HUES48 (cell line): Measurements from ENCODE around the gene TANC1.

ENCODE experiments used
- H3K27ac ChIP-seq: one replicate; pipeline ENCODE4 v1.7.0; 2013; ENCODE audit warnings: low read depth, low read length, inconsistent platforms
- H3K27me3 ChIP-seq: 2 replicates; pipeline ENCODE4 v1.6.1; 2013; ENCODE audit warnings: mild to moderate bottlenecking, low read length; ENCODE audit not compliant: control insufficient read depth, insufficient read depth
- H3K36me3 ChIP-seq: 2 replicates; pipeline ENCODE4 v1.6.1; 2013; ENCODE audit warnings: low read length; ENCODE audit not compliant: control insufficient read depth, insufficient read depth
- H3K4me1 ChIP-seq: 2 replicates; pipeline ENCODE4 v1.6.1; 2013; ENCODE audit warnings: mild to moderate bottlenecking, low read length; ENCODE audit not compliant: control insufficient read depth, insufficient read depth
- H3K4me3 ChIP-seq: 2 replicates; pipeline ENCODE4 v1.5.1; 2013; ENCODE audit warnings: mild to moderate bottlenecking, low read depth, low read length
- H3K9ac ChIP-seq: 2 replicates; pipeline ENCODE4 v1.6.1; 2013; ENCODE audit warnings: mild to moderate bottlenecking, low read depth, low read length, moderate library complexity
- H3K9me3 ChIP-seq: 2 replicates; pipeline ENCODE4 v1.6.1; 2013; ENCODE audit warnings: low read length; ENCODE audit not compliant: control insufficient read depth, insufficient read depth

TANC1 gene

DNA sequence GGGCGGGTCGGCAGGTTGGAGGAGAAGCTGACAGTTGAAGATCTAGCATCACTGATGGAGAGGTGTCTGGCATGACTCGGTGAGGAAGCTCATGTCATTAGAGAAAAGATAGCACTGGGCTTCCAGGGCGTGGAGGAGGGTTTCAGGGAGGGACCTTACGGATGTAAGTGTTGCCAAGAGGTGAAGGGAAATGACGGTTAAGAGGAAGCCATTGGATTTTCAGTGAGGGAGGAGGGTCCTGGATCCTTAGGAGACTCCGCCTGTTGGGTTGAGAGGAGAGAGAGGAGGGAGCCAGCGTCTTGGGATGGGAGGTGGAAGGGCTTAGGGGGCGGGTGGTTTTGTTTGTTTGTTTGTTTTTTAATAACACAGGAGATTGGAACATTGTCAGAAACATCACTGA, 214.9 kb downstream of the TANC1 start:
- Histone ChIP-seq H3K4me1 (no peaks in the 10 kb centered on the region), H3K36me3 (no peaks in the 10 kb centered on the region), H3K27me3 (no peaks in the 10 kb centered on the region), H3K27ac (no peak overlapping the region), H3K9ac (no peak overlapping the region), H3K9me3 (no peaks in the 10 kb centered on the region), H3K4me3 (no peak overlapping the region)

DNA sequence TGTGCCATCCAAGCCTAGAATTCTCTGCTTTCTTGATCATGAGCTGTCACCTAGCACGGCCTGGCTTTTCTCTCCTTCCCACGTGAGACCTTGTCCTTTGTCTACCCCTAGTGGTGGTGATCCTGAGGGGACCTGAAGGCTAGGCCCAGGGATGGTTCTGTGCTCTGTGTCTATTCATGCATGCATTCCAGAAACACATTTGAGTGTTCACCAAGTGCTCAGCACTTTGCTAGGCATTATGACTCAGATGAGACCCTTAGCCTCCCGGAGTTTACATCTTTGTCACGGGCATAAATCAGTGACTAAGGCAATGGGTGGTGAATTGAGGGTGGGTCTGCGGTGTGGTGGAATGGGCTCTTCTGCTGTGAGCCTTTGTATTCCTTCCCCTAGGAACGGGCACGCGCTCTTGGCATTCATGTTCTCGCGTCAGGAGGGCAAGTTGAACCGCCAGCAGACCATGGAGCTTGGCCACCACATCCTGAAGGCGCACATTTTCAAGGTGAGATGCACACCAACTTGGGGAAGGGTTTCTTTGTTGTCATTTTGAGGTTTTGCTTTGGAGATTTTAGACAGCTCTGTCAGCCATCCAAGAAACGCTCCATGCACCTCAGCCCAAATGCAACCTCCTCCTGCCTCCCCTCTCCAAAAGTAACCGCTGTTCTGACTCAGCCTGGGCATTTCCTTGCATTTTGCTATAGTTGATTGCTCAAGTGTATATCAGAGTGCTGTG, 217.1 kb downstream of the TANC1 start:
- H3K36me3 ChIP-seq: no peaks in the 10 kb centered on the region
- no peaks in the 10 kb centered on the region for H3K4me1 ChIP-seq
- no peak overlapping the region for H3K27ac ChIP-seq
- H3K4me3 ChIP-seq: no peak overlapping the region
- no peak overlapping the region for H3K9ac ChIP-seq
- no peaks in the 10 kb centered on the region for H3K27me3 ChIP-seq
- no peaks in the 10 kb centered on the region for H3K9me3 ChIP-seq

- Histone ChIP-seq H3K4me1 (no peaks in the 10 kb centered on the region), H3K9ac (no peak overlapping the region), H3K36me3 (no peaks in the 10 kb centered on the region), H3K27ac (no peak overlapping the region), H3K9me3 (no peaks in the 10 kb centered on the region), H3K4me3 (no peak overlapping the region), H3K27me3 (no peaks in the 10 kb centered on the region)
Observed at GRCh38 chr2:159186462-159186861, 218.0 kb downstream of the TANC1 start.

DNA sequence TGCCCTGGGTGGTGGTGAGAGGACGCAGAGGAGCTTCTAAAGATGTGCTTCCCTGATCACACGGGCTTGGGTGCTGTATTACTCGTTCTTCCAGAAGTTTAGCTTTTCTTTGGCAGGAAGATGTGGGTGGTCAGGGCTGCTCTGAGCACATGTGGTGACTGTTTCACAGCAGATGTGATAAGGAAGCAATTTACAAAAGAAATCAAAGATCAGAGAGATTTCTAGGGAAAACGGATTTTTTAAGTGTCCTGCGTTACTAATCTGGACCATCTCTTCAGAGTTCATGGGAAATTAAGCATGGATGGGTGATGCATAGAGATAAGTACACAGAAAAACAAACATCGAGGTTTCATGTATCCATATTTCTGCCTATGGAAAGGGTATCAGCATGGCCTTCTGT, 218.7 kb downstream of the TANC1 start:
- no peak overlapping the region for H3K9ac ChIP-seq
- H3K4me3 ChIP-seq: no peak overlapping the region
- no peaks in the 10 kb centered on the region for H3K27me3 ChIP-seq
- no peaks in the 10 kb centered on the region for H3K4me1 ChIP-seq
- H3K9me3 ChIP-seq: no peaks in the 10 kb centered on the region
- no peaks in the 10 kb centered on the region for H3K36me3 ChIP-seq
- H3K27ac ChIP-seq: no peak overlapping the region

- no peak overlapping the region for H3K4me3 ChIP-seq
- no peak overlapping the region for H3K9ac ChIP-seq
- no peaks in the 10 kb centered on the region for H3K9me3 ChIP-seq
- H3K4me1 ChIP-seq: no peaks in the 10 kb centered on the region
- H3K36me3 ChIP-seq: no peaks in the 10 kb centered on the region
- H3K27me3 ChIP-seq: no peaks in the 10 kb centered on the region
- no peak overlapping the region for H3K27ac ChIP-seq
Observed at GRCh38 chr2:159188449-159188848, 220.0 kb downstream of the TANC1 start.

- Histone ChIP-seq H3K4me3 (no peak overlapping the region), H3K9ac (no peak overlapping the region), H3K27ac (no peak overlapping the region), H3K27me3 (no peaks in the 10 kb centered on the region), H3K4me1 (no peaks in the 10 kb centered on the region), H3K36me3 (no peaks in the 10 kb centered on the region), H3K9me3 (no peaks in the 10 kb centered on the region)
Observed at GRCh38 chr2:159192371-159192918, 224.0 kb downstream of the TANC1 start.

- no peak overlapping the region for H3K4me3 ChIP-seq
Observed at GRCh38 chr2:159193791-159194190, 225.4 kb downstream of the TANC1 start.

DNA sequence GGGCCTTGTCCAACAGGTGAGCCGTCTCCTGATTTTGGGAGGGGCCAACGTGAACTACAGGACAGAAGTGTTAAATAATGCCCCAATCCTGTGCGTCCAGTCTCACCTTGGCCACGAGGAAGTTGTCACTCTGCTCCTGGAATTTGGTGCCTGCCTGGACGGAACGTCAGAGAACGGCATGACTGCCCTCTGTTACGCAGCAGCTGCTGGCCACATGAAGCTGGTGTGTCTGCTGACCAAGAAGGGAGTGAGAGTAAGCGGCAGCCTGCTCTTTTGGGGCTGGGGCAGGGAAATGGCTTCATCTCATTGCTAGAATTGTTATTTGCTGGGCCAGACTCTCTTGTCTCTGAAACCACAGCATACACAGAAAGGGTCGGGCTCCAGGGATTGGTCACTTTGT, 225.8 kb downstream of the TANC1 start:
- H3K4me1 ChIP-seq: no peaks in the 10 kb centered on the region
- H3K36me3 ChIP-seq: no peaks in the 10 kb centered on the region
- no peak overlapping the region for H3K4me3 ChIP-seq
- H3K27me3 ChIP-seq: no peaks in the 10 kb centered on the region
- no peaks in the 10 kb centered on the region for H3K9me3 ChIP-seq
- no peak overlapping the region for H3K9ac ChIP-seq
- H3K27ac ChIP-seq: no peak overlapping the region

More at GRCh38 chr2:159193791-159194190, 225.4 kb downstream of the TANC1 start:
- no peaks in the 10 kb centered on the region for H3K36me3 ChIP-seq
- H3K27ac ChIP-seq: no peak overlapping the region
- H3K27me3 ChIP-seq: no peaks in the 10 kb centered on the region
- H3K4me1 ChIP-seq: no peaks in the 10 kb centered on the region
- no peak overlapping the region for H3K9ac ChIP-seq
- no peaks in the 10 kb centered on the region for H3K9me3 ChIP-seq

DNA sequence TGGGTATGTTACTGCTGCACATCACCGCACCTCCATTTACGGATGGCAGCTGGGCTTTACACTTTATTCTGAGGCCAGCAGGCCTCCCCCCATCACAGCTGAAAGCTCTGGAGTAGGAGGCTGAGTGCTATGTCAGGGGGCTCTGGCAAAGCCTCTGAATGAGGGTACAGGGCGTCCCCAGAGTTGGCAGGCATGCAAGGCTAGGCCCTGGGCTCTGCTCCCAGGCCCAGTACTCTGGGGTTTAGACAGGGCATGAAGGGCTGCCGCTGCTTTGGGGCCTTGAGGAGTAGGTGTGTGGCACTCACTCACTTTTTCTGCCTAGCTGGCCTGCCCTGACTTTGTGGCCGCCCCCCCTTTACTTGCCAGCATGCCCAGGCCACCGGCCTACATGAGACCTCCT, 227.3 kb downstream of the TANC1 start:
- H3K4me1 ChIP-seq: no peaks in the 10 kb centered on the region
- no peaks in the 10 kb centered on the region for H3K36me3 ChIP-seq
- no peak overlapping the region for H3K4me3 ChIP-seq
- H3K27ac ChIP-seq: no peak overlapping the region
- no peaks in the 10 kb centered on the region for H3K27me3 ChIP-seq
- no peaks in the 10 kb centered on the region for H3K9me3 ChIP-seq
- no peak overlapping the region for H3K9ac ChIP-seq

DNA sequence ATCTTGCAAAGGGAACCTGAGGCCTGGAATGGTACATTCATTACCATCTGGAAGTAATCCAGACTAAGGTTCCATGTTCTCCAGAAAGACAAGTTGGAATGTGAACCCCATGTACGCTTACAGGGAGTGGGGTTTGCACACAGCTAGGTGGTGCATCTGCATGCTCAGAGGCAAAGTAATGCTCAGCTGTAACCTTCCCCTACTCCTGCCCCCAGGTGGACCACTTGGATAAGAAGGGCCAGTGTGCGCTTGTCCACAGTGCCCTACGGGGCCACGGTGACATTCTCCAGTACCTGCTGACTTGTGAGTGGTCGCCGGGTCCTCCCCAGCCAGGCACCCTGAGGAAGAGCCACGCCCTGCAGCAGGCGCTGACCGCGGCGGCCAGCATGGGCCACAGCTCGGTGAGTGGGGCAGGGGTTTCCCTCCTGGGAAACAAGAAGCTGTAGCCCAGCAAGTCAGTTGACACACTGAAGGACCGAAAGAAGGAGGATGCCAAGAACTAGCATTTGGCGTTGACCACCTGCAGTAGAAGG, 228.0 kb downstream of the TANC1 start:
- H3K27me3 ChIP-seq: no peaks in the 10 kb centered on the region
- H3K9me3 ChIP-seq: no peaks in the 10 kb centered on the region
- H3K9ac ChIP-seq: no peak overlapping the region
- no peaks in the 10 kb centered on the region for H3K36me3 ChIP-seq
- H3K4me1 ChIP-seq: no peaks in the 10 kb centered on the region
- no peak overlapping the region for H3K27ac ChIP-seq
- no peak overlapping the region for H3K4me3 ChIP-seq

- no peak overlapping the region for H3K4me3 ChIP-seq
- H3K27me3 ChIP-seq: no peaks in the 10 kb centered on the region
- no peaks in the 10 kb centered on the region for H3K9me3 ChIP-seq
- H3K9ac ChIP-seq: no peak overlapping the region
- H3K4me1 ChIP-seq: no peaks in the 10 kb centered on the region
- no peaks in the 10 kb centered on the region for H3K36me3 ChIP-seq
- H3K27ac ChIP-seq: no peak overlapping the region
Observed at GRCh38 chr2:159199236-159199635, 230.8 kb downstream of the TANC1 start.
